IMR-90 (cell line): ENCODE results near the gene NCAPH2. TPM values are rescaled to one million over a fixed set of nuclear protein-coding genes. Genes with fewer than 3 reads are reported as not detected.
A peak's percentile ranks its signal among the peaks of the same experiment; 100 is the strongest.

Experiments
- ATAC-seq: fragments of 200-7000 bp; cut with Tn5 transposase; 2 replicates; pipeline ENCODE4 v1.9.1; 2020; ENCODE audit warnings: low read depth, mild to moderate bottlenecking, moderate library complexity
- BruUV-seq: library from RNA; stranded (reverse); fragments of 400-500 nt; replicated peaks from 2 replicates; lab custom pipeline; 2021; lab: Mats Ljungman, UMichigan
- CTCF ChIA-PET: fragments of 300-600 bp; formaldehyde crosslinking; extraction: SDS; loops from one replicate; lab custom pipeline; 2021; ENCODE audit warnings: antibody characterized with exemption; lab: Yijun Ruan, JAX
- POLR2A ChIA-PET: fragments of 300-600 bp; sonication (Branson Sonifier 250); formaldehyde crosslinking; loops from one replicate; lab custom pipeline; 2022; ENCODE audit warnings: antibody characterized with exemption; ENCODE audit not compliant: unreplicated experiment; lab: Charles Lee
- DNase-seq: peaks from one replicate; pipeline ENCODE4 v3.0.0; 2013
- H2AFZ ChIP-seq: replicated peaks from 2 replicates; pipeline ENCODE3; 2013; ENCODE audit warnings: low read length, mild to moderate bottlenecking; ENCODE audit not compliant: poor library complexity
- H2AK5ac ChIP-seq: 2 replicates; pipeline ENCODE4 v1.6.1; 2013; ENCODE audit warnings: low read depth, low read length, inconsistent platforms
- H2AK9ac ChIP-seq: replicated peaks from 2 replicates; pipeline ENCODE3; 2013; ENCODE audit warnings: mild to moderate bottlenecking, low read depth, low read length, moderate library complexity; ENCODE audit not compliant: poor library complexity
- H2BK120ac ChIP-seq: 2 replicates; pipeline ENCODE4 v1.6.1; 2013; ENCODE audit warnings: low read depth, low read length, inconsistent platforms
- H2BK15ac ChIP-seq: 3 replicates; pipeline ENCODE4 v1.6.1; 2013; ENCODE audit warnings: low read depth, low read length, inconsistent platforms
- H2BK20ac ChIP-seq: 2 replicates; pipeline ENCODE4 v1.6.1; 2013; ENCODE audit warnings: low read depth, mild to moderate bottlenecking, inconsistent platforms, low read length, moderate library complexity
- H2BK5ac ChIP-seq: 2 replicates; pipeline ENCODE4 v1.6.1; 2013; ENCODE audit warnings: mild to moderate bottlenecking, low read depth, low read length, inconsistent platforms; ENCODE audit not compliant: poor library complexity, severe bottlenecking
- H3K14ac ChIP-seq: replicated peaks from 2 replicates; pipeline ENCODE4 v1.6.1; 2013; ENCODE audit warnings: low read depth, low read length, inconsistent platforms
- H3K18ac ChIP-seq: 2 replicates; pipeline ENCODE4 v1.6.1; 2013; ENCODE audit warnings: low read depth, low read length, control low read depth
- H3K23ac ChIP-seq: 2 replicates; pipeline ENCODE4 v1.6.1; 2013; ENCODE audit warnings: low read depth, low read length, inconsistent platforms
- H3K27ac ChIP-seq: 2 replicates; pipeline ENCODE4 v1.5.1; 2013; ENCODE audit warnings: mild to moderate bottlenecking, control low read depth, low read length; ENCODE audit not compliant: insufficient read depth
- H3K27me3 ChIP-seq: 2 replicates; pipeline ENCODE4 v1.6.1; 2013; ENCODE audit warnings: low read length; ENCODE audit not compliant: control insufficient read depth, insufficient read depth
- H3K36me3 ChIP-seq: 2 replicates; pipeline ENCODE4 v1.6.1; 2013; ENCODE audit warnings: low read length, mixed read lengths; ENCODE audit not compliant: control insufficient read depth, insufficient read depth
- H3K4ac ChIP-seq: 2 replicates; pipeline ENCODE4 v1.6.1; 2013; ENCODE audit warnings: low read depth, low read length, inconsistent platforms
- H3K4me1 ChIP-seq: 2 replicates; pipeline ENCODE4 v1.6.1; 2013; ENCODE audit warnings: low read length, mixed read lengths; ENCODE audit not compliant: control insufficient read depth, insufficient read depth
- H3K4me2 ChIP-seq: 2 replicates; pipeline ENCODE4 v1.6.1; 2013; ENCODE audit warnings: low read depth, mild to moderate bottlenecking, control low read depth, low read length, moderate library complexity
- H3K4me3 ChIP-seq: 2 replicates; pipeline ENCODE4 v1.5.1; 2013; ENCODE audit warnings: low read depth, mild to moderate bottlenecking, control low read depth, low read length, moderate library complexity; ENCODE audit not compliant: insufficient read depth
- H3K56ac ChIP-seq: 2 replicates; pipeline ENCODE4 v1.6.1; 2013; ENCODE audit warnings: low read length, inconsistent platforms; ENCODE audit not compliant: insufficient read depth; ENCODE audit errors: extremely low read depth
- H3K79me1 ChIP-seq, 2 experiments: 2 replicates each; pipeline ENCODE4 v1.6.1; 2013; ENCODE audit warnings: low read length in 2 of 2, inconsistent platforms in 1 of 2, low read depth in 1 of 2
- H3K9ac ChIP-seq: 2 replicates; pipeline ENCODE4 v1.6.1; 2013; ENCODE audit warnings: low read depth, low read length, control low read depth
- H3K9me1 ChIP-seq: 2 replicates; pipeline ENCODE4 v1.6.1; 2013; ENCODE audit warnings: low read length, inconsistent platforms; ENCODE audit not compliant: insufficient read depth
- H3K9me3 ChIP-seq: 2 replicates; pipeline ENCODE4 v1.6.1; 2013; ENCODE audit warnings: low read length; ENCODE audit not compliant: control insufficient read depth, insufficient read depth
- H4K20me1 ChIP-seq: 2 replicates; pipeline ENCODE4 v1.6.1; 2013; ENCODE audit warnings: low read length, inconsistent platforms; ENCODE audit not compliant: insufficient read depth
- H4K5ac ChIP-seq: 2 replicates; pipeline ENCODE4 v1.6.1; 2013; ENCODE audit warnings: mild to moderate bottlenecking, low read depth, low read length, control low read depth
- H4K8ac ChIP-seq, 2 experiments: 2 replicates each; pipeline ENCODE4 v1.6.1; 2013; ENCODE audit warnings: low read depth in 2 of 2, low read length in 2 of 2, control low read depth in 1 of 2, inconsistent platforms in 1 of 2
- H4K91ac ChIP-seq: 2 replicates; pipeline ENCODE4 v1.6.1; 2013; ENCODE audit warnings: low read depth, low read length, inconsistent platforms; ENCODE audit not compliant: insufficient read depth
- BHLHE40 ChIP-seq: fragments of 150-350 bp; IDR thresholded peaks from 2 replicates; pipeline ENCODE4 v1.6.1; 2016; ENCODE audit warnings: mild to moderate bottlenecking, low read depth, low read length
- CEBPB ChIP-seq: IDR thresholded peaks from 2 replicates; pipeline ENCODE4 v1.6.1; 2012; ENCODE audit warnings: low read depth, low read length, improper control_type of control experiment
- CHD1 ChIP-seq: IDR thresholded peaks from 2 replicates; pipeline ENCODE4 v1.6.1; 2012; ENCODE audit warnings: low read depth, low read length, improper control_type of control experiment
- CTCF ChIP-seq: conservative IDR thresholded peaks from 2 replicates; pipeline ENCODE4 v1.5.1; 2012; ENCODE audit warnings: mild to moderate bottlenecking, low read depth, low read length, improper control_type of control experiment
- ELK1 ChIP-seq: fragments of 150-350 bp; IDR thresholded peaks from 2 replicates; pipeline ENCODE4 v1.6.1; 2016; ENCODE audit warnings: low read depth, mild to moderate bottlenecking, low read length, moderate library complexity, borderline replicate concordance
- FOS ChIP-seq: fragments of 150-350 bp; IDR thresholded peaks from 2 replicates; pipeline ENCODE4 v1.6.1; 2016; ENCODE audit warnings: low read depth, low read length
- MAFK ChIP-seq: IDR thresholded peaks from 2 replicates; pipeline ENCODE4 v1.6.1; 2012; ENCODE audit warnings: low read depth, low read length, improper control_type of control experiment
- MAZ ChIP-seq: IDR thresholded peaks from 2 replicates; pipeline ENCODE4 v1.6.1; 2012; ENCODE audit warnings: low read depth, mild to moderate bottlenecking, low read length, improper control_type of control experiment, moderate library complexity, borderline replicate concordance
- MXI1 ChIP-seq: IDR thresholded peaks from 2 replicates; pipeline ENCODE4 v1.6.1; 2012; ENCODE audit warnings: low read depth, mild to moderate bottlenecking, low read length, moderate library complexity, borderline replicate concordance
- NFE2L2 ChIP-seq: fragments of 150-350 bp; IDR thresholded peaks from 2 replicates; pipeline ENCODE4 v1.6.1; 2016; ENCODE audit warnings: low read depth, mild to moderate bottlenecking, low read length
- POLR2A ChIP-seq: IDR thresholded peaks from 2 replicates; pipeline ENCODE4 v1.6.1; 2012; ENCODE audit warnings: mild to moderate bottlenecking, low read depth, low read length
- RAD21 ChIP-seq: IDR thresholded peaks from 2 replicates; pipeline ENCODE4 v1.6.1; 2012; ENCODE audit warnings: low read length, improper control_type of control experiment
- RCOR1 ChIP-seq: IDR thresholded peaks from 2 replicates; pipeline ENCODE4 v1.6.1; 2012; ENCODE audit warnings: mild to moderate bottlenecking, low read length, improper control_type of control experiment; ENCODE audit not compliant: insufficient replicate concordance
- RFX5 ChIP-seq: IDR thresholded peaks from 2 replicates; pipeline ENCODE4 v1.8.0; 2012; ENCODE audit warnings: low read depth, mild to moderate bottlenecking, low read length, moderate library complexity
- USF2 ChIP-seq: fragments of 150-350 bp; IDR thresholded peaks from 2 replicates; pipeline ENCODE4 v1.6.1; 2017; ENCODE audit warnings: mild to moderate bottlenecking, antibody characterized with exemption, low read length, low read depth
- WGBS, 2 experiments: methylation state at CpG; one replicate each; pipeline versions ENCODE4 v1.1.5 to v1.1.7; 2013; ENCODE audit warnings: missing lambda C conversion rate in 2 of 2; ENCODE audit not compliant: insufficient read length in 1 of 2; ENCODE audit errors: extremely low coverage in 2 of 2; 5-methylcytosine and 5-hydroxymethylcytosine counted together
- dilution Hi-C: fragments of 300-500 bp; cut with HindIII; formaldehyde crosslinking; loops from one replicate; pipeline ENCODE4 v1.14.3; 2018; ENCODE audit warnings: low sequenced_read_pairs; ENCODE audit not compliant: unreplicated experiment
- in situ Hi-C: fragments of 300-500 bp; cut with MboI; formaldehyde crosslinking; loops from 3 replicates; pipeline ENCODE4 v1.14.3; 2019; ENCODE audit warnings: low sequenced_read_pairs, inconsistent platforms, mixed read lengths
- intact Hi-C: fragments of 100-400 bp; cut with micrococcal nuclease; formaldehyde crosslinking; loops from 2 replicates; pipeline ENCODE4 v1.10.0; 2022
- polyA plus RNA-seq, 3 experiments: library from polyadenylated mRNA; depleted of rRNA; stranded (reverse); fragments of >200 nt; gene quantifications; 2 replicates each; pipeline ENCODE4 v1.2.3, GENCODE V29; 2012; ENCODE audit warnings: low replicate concordance in 1 of 3
- total RNA-seq: library from RNA; depleted of rRNA; stranded (reverse); fragments of >200 nt; gene quantifications from 2 replicates; pipeline ENCODE4 v1.2.3, GENCODE V29; 2012

The NCAPH2 gene
- total and polyA plus RNA-seq, 2 of the 4 experiments (the other 2 are of a cell fraction) = 30.2 to 38.5 TPM

- CTCF ChIA-PET = no interaction called here
Measured at GRCh38 chr22:50500452-50500851, 7.6 kb upstream of the NCAPH2 start.

More at GRCh38 chr22:50500452-50500851, 7.6 kb upstream of the NCAPH2 start:
- H3K27me3 ChIP-seq = peaks cover 4% of the 10 kb centered on the region; the same call in 1 of the 2 replicates
- peaks cover 22% of the 10 kb centered on the region; the same call in 1 of the 2 replicates for H3K36me3 ChIP-seq
- no peak overlapping the region for H2AFZ ChIP-seq
- no peak overlapping the region for H2BK15ac ChIP-seq
- H2BK20ac ChIP-seq = no peak overlapping the region
- no peaks in the 10 kb centered on the region for H3K4me1 ChIP-seq
- no peak overlapping the region for H3K27ac ChIP-seq
- no peak overlapping the region for H4K8ac ChIP-seq
- H3K18ac ChIP-seq = no peak overlapping the region
- intact Hi-C loops = no loop called here
- in situ Hi-C loops = no loop called here
- H3K4me2 ChIP-seq = no peak overlapping the region
- H3K4ac ChIP-seq = no peak overlapping the region
- no peak overlapping the region for H3K4me3 ChIP-seq
- no TSS peak for BruUV-seq
- H2AK5ac ChIP-seq = no peak overlapping the region
- POLR2A ChIA-PET = no interaction called here
- no peaks in the 10 kb centered on the region for H3K9me1 ChIP-seq
- dilution Hi-C loops = no loop called here
- no peak overlapping the region for H4K91ac ChIP-seq
- H3K14ac ChIP-seq = no peak overlapping the region
- peak overlapping the region; percentile 28 for H2AK9ac ChIP-seq
- H2BK5ac ChIP-seq = no peak overlapping the region
- H2BK120ac ChIP-seq = no peak overlapping the region
- H3K23ac ChIP-seq = no peak overlapping the region
- 97% methylated on average over 11 of the region's 12 CpGs; no CpG with 5 or more reads in 1 of the 2 experiments for WGBS, 2 experiments
- H3K56ac ChIP-seq = no peak overlapping the region
- H4K5ac ChIP-seq = no peak overlapping the region
- H3K79me1 ChIP-seq = peaks cover 0 to 10% of the 10 kb centered on the region in 2 experiments; a peak in 2 of 4 replicates
- DNase-seq = no peak
- no peak overlapping the region for H3K9ac ChIP-seq
- TF ChIP-seq NFE2L2 (no peak), MAFK (no peak), CHD1 (no peak), RAD21 (no peak), RFX5 (no peak), BHLHE40 (no peak), CTCF (no peak), RCOR1 (no peak), USF2 (no peak), MXI1 (no peak), FOS (no peak), POLR2A (no peak), ELK1 (no peak), CEBPB (no peak), MAZ (no peak)
- H3K9me3 ChIP-seq = no peaks in the 10 kb centered on the region
- no peak for ATAC-seq
- H4K20me1 ChIP-seq = no peaks in the 10 kb centered on the region
